PC-3 (cell line): ENCODE results near the gene PTPRF. TPM values are rescaled to one million over a fixed set of nuclear protein-coding genes. Genes with fewer than 3 reads are reported as not detected.
A peak's percentile ranks its signal among the peaks of the same experiment; 100 is the strongest.

Experiments
- ATAC-seq: fragments of 200-7000 bp; cut with Tn5 transposase; 2 replicates; pipeline ENCODE4 v1.9.1; 2020; ENCODE audit warnings: mild to moderate bottlenecking, moderate library complexity
- BruUV-seq: library from RNA; stranded (reverse); fragments of 400-500 nt; replicated peaks from 2 replicates; lab custom pipeline; 2021; lab: Mats Ljungman, UMichigan
- CTCF ChIA-PET: fragments of 300-600 bp; sonication (Branson Sonifier 250); formaldehyde crosslinking; loops from one replicate; lab custom pipeline; 2022; ENCODE audit warnings: antibody characterized with exemption; lab: Charles Lee
- POLR2A ChIA-PET: fragments of 300-600 bp; sonication (Branson Sonifier 250); formaldehyde crosslinking; loops from one replicate; lab custom pipeline; 2022; ENCODE audit warnings: antibody characterized with exemption; ENCODE audit not compliant: unreplicated experiment; lab: Charles Lee
- DNase-seq: peaks from one replicate; pipeline ENCODE4 v3.0.0-alpha.2; 2015
- H2AFZ ChIP-seq: fragments of 300-600 bp; sonication (generic); 2 replicates; pipeline ENCODE4 v1.6.0; 2016; ENCODE audit warnings: antibody characterized with exemption, low read length
- H3F3A ChIP-seq: fragments of 300-600 bp; sonication (generic); one replicate; pipeline ENCODE4 v1.6.0; 2017; ENCODE audit warnings: antibody characterized with exemption, low read length, control low read depth, mild to moderate bottlenecking; ENCODE audit not compliant: unreplicated experiment
- H3K27ac ChIP-seq: fragments of 300-600 bp; sonication (generic); 2 replicates; pipeline ENCODE4 v1.5.1; 2016; ENCODE audit warnings: mild to moderate bottlenecking, low read length
- H3K27me3 ChIP-seq: fragments of 300-600 bp; sonication (generic); 2 replicates; pipeline ENCODE4 v1.6.1; 2016; ENCODE audit warnings: low read length, mixed read lengths
- H3K36me3 ChIP-seq: fragments of 300-600 bp; sonication (generic); 2 replicates; pipeline ENCODE4 v1.6.1; 2016; ENCODE audit warnings: low read depth, mixed run types, low read length, mixed read lengths
- H3K4me1 ChIP-seq: fragments of 300-600 bp; sonication (generic); 2 replicates; pipeline ENCODE4 v1.5.1; 2016; ENCODE audit warnings: low read length; ENCODE audit not compliant: insufficient read depth
- H3K4me2 ChIP-seq: fragments of 300-600 bp; sonication (generic); 2 replicates; pipeline ENCODE4 v1.6.0; 2016; ENCODE audit warnings: low read length
- H3K4me3 ChIP-seq: fragments of 300-600 bp; sonication (generic); 2 replicates; pipeline ENCODE4 v1.5.1; 2016; ENCODE audit warnings: mild to moderate bottlenecking, low read length, mixed read lengths
- H3K79me2 ChIP-seq: fragments of 300-600 bp; sonication (generic); 2 replicates; pipeline ENCODE4 v1.6.1; 2017; ENCODE audit warnings: low read length, mixed read lengths
- H3K9ac ChIP-seq: fragments of 300-600 bp; sonication (generic); 2 replicates; pipeline ENCODE4 v1.6.0; 2016; ENCODE audit warnings: mild to moderate bottlenecking, low read length
- H3K9me2 ChIP-seq: fragments of 300-600 bp; sonication (generic); replicated peaks from 2 replicates; pipeline ENCODE4 v1.6.1; 2016; ENCODE audit warnings: mixed run types, low read length, mixed read lengths
- H3K9me3 ChIP-seq: fragments of 300-600 bp; sonication (generic); 2 replicates; pipeline ENCODE4 v1.6.1; 2016; ENCODE audit warnings: low read length, mixed read lengths
- H4K20me1 ChIP-seq: fragments of 300-600 bp; sonication (generic); 2 replicates; pipeline ENCODE4 v1.6.1; 2016; ENCODE audit warnings: low read length, mixed read lengths
- EZH2 ChIP-seq: fragments of 300-600 bp; sonication (generic); IDR thresholded peaks from one replicate; pipeline ENCODE4 v1.6.1; 2017; ENCODE audit warnings: antibody characterized with exemption, mild to moderate bottlenecking, low read length; ENCODE audit not compliant: unreplicated experiment
- EZH2phosphoT487 ChIP-seq: fragments of 300-600 bp; sonication (generic); IDR thresholded peaks from 2 replicates; pipeline ENCODE4 v1.6.1; 2018; ENCODE audit warnings: mild to moderate bottlenecking, antibody characterized with exemption, low read length, borderline replicate concordance
- intact Hi-C: fragments of 100-400 bp; cut with micrococcal nuclease; formaldehyde crosslinking; loops from 2 replicates; pipeline ENCODE4 v1.9.0; 2023
- total RNA-seq: library from RNA; depleted of rRNA; stranded (reverse); fragments of >200 nt; gene quantifications from 2 replicates; pipeline ENCODE4 v1.2.3, GENCODE V29; 2014
- TF ChIP-seq, protein P1 (sequence below): fragments of 300-600 bp; sonication (generic); conservative IDR thresholded peaks from 2 replicates; pipeline ENCODE4 v1.5.1; 2017; ENCODE audit warnings: antibody characterized with exemption, low read depth, mild to moderate bottlenecking, low read length

The PTPRF gene
- total RNA-seq, 1 experiment from 2014 or later, result 67.4 TPM

DNA sequence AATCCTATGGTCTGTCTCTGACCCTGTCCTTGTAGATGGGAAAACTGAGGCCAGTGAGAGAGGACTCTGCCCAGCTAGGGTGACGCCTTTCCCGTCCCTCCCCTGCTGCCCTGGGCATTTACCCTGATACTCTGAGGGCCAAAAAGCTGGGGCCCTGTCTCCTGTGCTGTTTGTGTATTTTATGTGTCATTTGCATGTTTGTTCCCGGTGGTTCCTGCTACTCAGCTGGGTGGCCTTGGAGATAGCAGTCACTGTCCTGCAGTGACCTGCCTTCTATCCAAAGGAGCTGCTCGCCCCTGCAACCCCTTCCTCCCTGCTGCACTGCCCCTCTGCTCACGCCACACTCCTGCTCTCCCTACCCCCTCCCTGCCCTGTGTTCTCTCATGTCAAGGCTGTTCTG, 78.1 kb downstream of the PTPRF start:
- H3K79me2 ChIP-seq, result no peaks in the 10 kb centered on the region
- H2AFZ ChIP-seq, result no peak overlapping the region
- H3K4me3 ChIP-seq, result no peak overlapping the region
- peaks cover 30% of the 10 kb centered on the region for H3K36me3 ChIP-seq
- intact Hi-C loops, result no loop called here
- TF ChIP-seq EZH2phosphoT487, result no peak
- TF ChIP-seq, protein P1, sequence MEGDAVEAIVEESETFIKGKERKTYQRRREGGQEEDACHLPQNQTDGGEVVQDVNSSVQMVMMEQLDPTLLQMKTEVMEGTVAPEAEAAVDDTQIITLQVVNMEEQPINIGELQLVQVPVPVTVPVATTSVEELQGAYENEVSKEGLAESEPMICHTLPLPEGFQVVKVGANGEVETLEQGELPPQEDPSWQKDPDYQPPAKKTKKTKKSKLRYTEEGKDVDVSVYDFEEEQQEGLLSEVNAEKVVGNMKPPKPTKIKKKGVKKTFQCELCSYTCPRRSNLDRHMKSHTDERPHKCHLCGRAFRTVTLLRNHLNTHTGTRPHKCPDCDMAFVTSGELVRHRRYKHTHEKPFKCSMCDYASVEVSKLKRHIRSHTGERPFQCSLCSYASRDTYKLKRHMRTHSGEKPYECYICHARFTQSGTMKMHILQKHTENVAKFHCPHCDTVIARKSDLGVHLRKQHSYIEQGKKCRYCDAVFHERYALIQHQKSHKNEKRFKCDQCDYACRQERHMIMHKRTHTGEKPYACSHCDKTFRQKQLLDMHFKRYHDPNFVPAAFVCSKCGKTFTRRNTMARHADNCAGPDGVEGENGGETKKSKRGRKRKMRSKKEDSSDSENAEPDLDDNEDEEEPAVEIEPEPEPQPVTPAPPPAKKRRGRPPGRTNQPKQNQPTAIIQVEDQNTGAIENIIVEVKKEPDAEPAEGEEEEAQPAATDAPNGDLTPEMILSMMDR, result no peak
- TF ChIP-seq EZH2, result no peak
- POLR2A ChIA-PET, result no interaction called here
- BruUV-seq, result no TSS peak
- CTCF ChIA-PET, result no interaction called here
- no peak overlapping the region for H3K4me2 ChIP-seq
- no peaks in the 10 kb centered on the region for H3K9me2 ChIP-seq
- DNase-seq, result no peak
- ATAC-seq, result peak; percentile 75
- no peak overlapping the region for H3K9ac ChIP-seq
- H3F3A ChIP-seq, result no peaks in the 10 kb centered on the region
- H3K9me3 ChIP-seq, result no peaks in the 10 kb centered on the region
- no peaks in the 10 kb centered on the region for H3K4me1 ChIP-seq
- H3K27ac ChIP-seq, result no peak overlapping the region
- no peaks in the 10 kb centered on the region for H3K27me3 ChIP-seq
- H4K20me1 ChIP-seq, result no peaks in the 10 kb centered on the region

DNA sequence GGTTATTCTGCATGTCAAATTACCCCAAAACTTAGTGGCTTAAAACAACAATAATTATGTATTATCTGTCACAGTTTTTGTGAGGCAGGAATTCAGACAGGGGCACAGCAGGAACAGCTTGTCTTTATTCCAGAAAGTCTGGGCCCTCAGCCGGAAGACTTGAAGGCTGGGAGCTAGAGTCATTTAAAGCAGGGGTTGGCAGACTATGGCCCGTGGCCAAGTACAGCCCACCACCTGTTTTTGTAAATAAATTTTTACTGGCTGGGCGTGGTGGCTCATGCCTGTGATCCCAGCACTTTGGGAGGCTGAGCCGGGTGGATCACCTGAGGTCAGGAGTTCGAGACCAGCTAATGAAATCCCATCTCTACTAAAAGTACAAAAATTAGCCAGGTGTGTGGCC, 79.7 kb downstream of the PTPRF start:
- intact Hi-C loops, result no loop called here
- no peak for DNase-seq
- POLR2A ChIA-PET, result no interaction called here
- Histone ChIP-seq H3K9ac (no peak overlapping the region), H2AFZ (no peak overlapping the region), H3K27ac (no peak overlapping the region), H3K4me2 (no peak overlapping the region), H3K27me3 (no peaks in the 10 kb centered on the region), H3K4me3 (no peak overlapping the region), H3K36me3 (peaks cover 28% of the 10 kb centered on the region), H3K4me1 (no peaks in the 10 kb centered on the region), H4K20me1 (no peaks in the 10 kb centered on the region), H3K79me2 (no peaks in the 10 kb centered on the region), H3K9me2 (no peaks in the 10 kb centered on the region), H3F3A (no peaks in the 10 kb centered on the region), H3K9me3 (no peaks in the 10 kb centered on the region)
- no TSS peak for BruUV-seq
- TF ChIP-seq EZH2phosphoT487 (no peak), EZH2 (no peak)
- TF ChIP-seq, protein P1, result no peak
- CTCF ChIA-PET, result no interaction called here
- ATAC-seq, result no peak

DNA sequence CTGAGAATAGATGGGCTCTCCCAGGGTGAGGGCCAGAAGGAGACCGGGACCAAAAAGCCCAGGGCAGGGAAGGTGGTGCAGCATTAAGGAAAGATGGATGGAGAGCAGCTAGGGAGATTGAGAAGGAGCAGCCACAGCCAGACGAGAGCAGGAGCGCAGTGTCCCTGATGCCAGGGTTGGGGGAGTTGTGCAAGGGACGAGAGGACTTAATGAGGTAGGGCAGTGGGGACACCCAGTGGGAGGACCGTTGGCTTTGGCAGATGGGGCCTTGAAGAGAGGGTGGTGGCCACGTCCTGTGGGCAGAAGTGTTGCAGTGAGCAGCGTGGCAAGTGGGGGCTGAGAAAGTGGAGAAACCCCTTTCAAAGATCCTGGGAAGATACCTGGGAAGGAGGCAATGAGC, 81.3 kb downstream of the PTPRF start:
- Histone ChIP-seq H4K20me1 (no peaks in the 10 kb centered on the region), H3K4me3 (no peak overlapping the region), H3K36me3 (peaks cover 31% of the 10 kb centered on the region), H3K9me2 (no peaks in the 10 kb centered on the region), H2AFZ (no peak overlapping the region), H3K9me3 (no peaks in the 10 kb centered on the region), H3K27me3 (no peaks in the 10 kb centered on the region), H3K4me2 (no peak overlapping the region), H3K4me1 (no peaks in the 10 kb centered on the region), H3F3A (no peaks in the 10 kb centered on the region), H3K9ac (no peak overlapping the region), H3K27ac (no peak overlapping the region), H3K79me2 (no peaks in the 10 kb centered on the region)
- CTCF ChIA-PET, result no interaction called here
- TF ChIP-seq, protein P1, result no peak
- TF ChIP-seq EZH2 (no peak), EZH2phosphoT487 (no peak)
- ATAC-seq, result no peak
- intact Hi-C loops, result no loop called here
- BruUV-seq, result no TSS peak
- POLR2A ChIA-PET, result no interaction called here
- DNase-seq, result no peak
